WTC11 (cell line): Measurements from ENCODE around the gene TMEM234. TPM values are rescaled to one million over a fixed set of nuclear protein-coding genes. Genes with fewer than 3 reads are reported as not detected.
A peak's percentile ranks its signal among the peaks of the same experiment; 100 is the strongest.

Experiments
- AR ChIP-seq: fragments of 250-450 bp; sonication (Bioruptor Pico); IDR thresholded peaks from 2 replicates; pipeline ENCODE4 v1.9.0; 2021; ENCODE audit warnings: mild to moderate bottlenecking
- ARID4B ChIP-seq: sonication (generic); formaldehyde crosslinking; IDR thresholded peaks from 2 replicates; pipeline ENCODE4 v1.8.0; 2023; ENCODE audit warnings: missing genetic modification reagents, mild to moderate bottlenecking, borderline replicate concordance
- ATF2 ChIP-seq: sonication (generic); formaldehyde crosslinking; IDR thresholded peaks from 2 replicates; pipeline ENCODE4 v1.8.1; 2022; ENCODE audit warnings: low read depth, missing genetic modification reagents, borderline replicate concordance
- E2F5 ChIP-seq: sonication (generic); formaldehyde crosslinking; IDR thresholded peaks from 2 replicates; pipeline ENCODE4 v1.8.1; 2022; ENCODE audit warnings: mild to moderate bottlenecking, moderate library complexity, missing genetic modification reagents
- ERG ChIP-seq: fragments of 250-450 bp; sonication (Bioruptor Pico); IDR thresholded peaks from 2 replicates; pipeline ENCODE4 v1.8.0; 2021; ENCODE audit warnings: mild to moderate bottlenecking
- ETV6 ChIP-seq: sonication (generic); formaldehyde crosslinking; IDR thresholded peaks from 2 replicates; pipeline ENCODE4 v1.8.1; 2022; ENCODE audit warnings: mild to moderate bottlenecking, missing genetic modification reagents
- FOXJ3 ChIP-seq: sonication (generic); formaldehyde crosslinking; IDR thresholded peaks from 2 replicates; pipeline ENCODE4 v1.9.0; 2021; ENCODE audit warnings: missing genetic modification reagents, mild to moderate bottlenecking, borderline replicate concordance
- HMGXB4 ChIP-seq: sonication (generic); formaldehyde crosslinking; IDR thresholded peaks from 2 replicates; pipeline ENCODE4 v1.8.1; 2023; ENCODE audit warnings: mild to moderate bottlenecking, moderate library complexity, missing genetic modification reagents
- MAX ChIP-seq: sonication (generic); formaldehyde crosslinking; IDR thresholded peaks from 2 replicates; pipeline ENCODE4 v1.8.0; 2022; ENCODE audit warnings: mild to moderate bottlenecking, missing genetic modification reagents
- MYBL2 ChIP-seq: sonication (generic); formaldehyde crosslinking; IDR thresholded peaks from 2 replicates; pipeline ENCODE4 v1.8.1; 2023; ENCODE audit warnings: mild to moderate bottlenecking, moderate library complexity, missing genetic modification reagents
- NR2C2 ChIP-seq: sonication (generic); formaldehyde crosslinking; IDR thresholded peaks from 2 replicates; pipeline ENCODE4 v1.8.0; 2022; ENCODE audit warnings: mild to moderate bottlenecking, missing genetic modification reagents
- SMAD3 ChIP-seq: sonication (generic); formaldehyde crosslinking; IDR thresholded peaks from 2 replicates; pipeline ENCODE4 v1.8.0; 2022; ENCODE audit warnings: missing genetic modification reagents, mild to moderate bottlenecking, borderline replicate concordance
- USF1 ChIP-seq: sonication (generic); formaldehyde crosslinking; IDR thresholded peaks from 2 replicates; pipeline ENCODE4 v1.8.0; 2022; ENCODE audit warnings: mild to moderate bottlenecking, missing genetic modification reagents
- ZBTB43 ChIP-seq: sonication (generic); formaldehyde crosslinking; IDR thresholded peaks from 2 replicates; pipeline ENCODE4 v1.8.1; 2023; ENCODE audit warnings: mild to moderate bottlenecking, missing genetic modification reagents
- ZMAT4 ChIP-seq: fragments of 250-450 bp; sonication (Bioruptor Pico); IDR thresholded peaks from 2 replicates; pipeline ENCODE4 v1.9.0; 2021; ENCODE audit warnings: mild to moderate bottlenecking
- ZNF232 ChIP-seq: sonication (generic); formaldehyde crosslinking; IDR thresholded peaks from 2 replicates; pipeline ENCODE4 v1.8.0; 2022; ENCODE audit warnings: mild to moderate bottlenecking, missing genetic modification reagents
- ZNF263 ChIP-seq: sonication (generic); formaldehyde crosslinking; IDR thresholded peaks from 2 replicates; pipeline ENCODE4 v1.8.1; 2022; ENCODE audit warnings: low read depth, mild to moderate bottlenecking, moderate library complexity, missing genetic modification reagents
- total RNA-seq: library from RNA; stranded (reverse); gene quantifications from 3 replicates; pipeline ENCODE4 v1.2.3, GENCODE V29; 2021

The TMEM234 gene
- total RNA-seq, 1 experiment from 2014 or later: 11.9 TPM

- TF ChIP-seq ERG (CRISPR knock-in tag): no peak
- TF ChIP-seq USF1 (CRISPR knock-in tag): peak; percentile 40; the same call in 1 of the 2 replicates
- peak; percentile 96 for TF ChIP-seq MAX (CRISPR knock-in tag)
- TF ChIP-seq ETV6: peak; percentile 96; the same call in 1 of the 2 replicates
- TF ChIP-seq E2F5: peak; percentile 92
- TF ChIP-seq ATF2: no peak
- TF ChIP-seq HMGXB4 (CRISPR knock-in tag): no peak
- TF ChIP-seq NR2C2: no peak
- TF ChIP-seq FOXJ3 (CRISPR knock-in tag): no peak
- peak; percentile 64; the same call in 1 of the 2 replicates for TF ChIP-seq SMAD3 (CRISPR knock-in tag)
- peak; percentile 94 for TF ChIP-seq ZNF232 (CRISPR knock-in tag)
- peak; percentile 55; the same call in 1 of the 2 replicates for TF ChIP-seq ZNF263 (CRISPR knock-in tag)
- no peak for TF ChIP-seq ZMAT4 (CRISPR knock-in tag)
- peak; percentile 88 for TF ChIP-seq MYBL2 (CRISPR knock-in tag)
- TF ChIP-seq ZBTB43 (CRISPR knock-in tag): peak; percentile 61; the same call in 1 of the 2 replicates
- TF ChIP-seq AR: peak; percentile 59; the same call in 1 of the 2 replicates
- TF ChIP-seq ARID4B (CRISPR knock-in tag): peak; percentile 28; the same call in 1 of the 2 replicates
Measured at GRCh38 chr1:32179443-32180185, 42.5 kb downstream of the TMEM234 start, which contains the start of gene TXLNA (continued).
